Type B pancreatic cell (in vitro differentiated cells): ENCODE measurements around the gene IPO5. TPM values are rescaled to one million over a fixed set of nuclear protein-coding genes. Genes with fewer than 3 reads are reported as not detected.

Source experiments
- DNase-seq: peaks from one replicate; pipeline ENCODE4 v3.0.0; 2021; ENCODE audit warnings: mixed read lengths; ENCODE audit not compliant: unreplicated experiment; ENCODE audit errors: extremely low spot score
- H3K27ac Mint-ChIP-seq: 2 replicates; pipeline ENCODE4 v1.8.0; 2021; ENCODE audit warnings: mild to moderate bottlenecking, mixed read lengths
- H3K27me3 Mint-ChIP-seq: 2 replicates; pipeline ENCODE4 v1.8.0; 2021; ENCODE audit warnings: mixed read lengths
- H3K36me3 Mint-ChIP-seq: 2 replicates; pipeline ENCODE4 v1.8.0; 2021; ENCODE audit warnings: mixed read lengths
- H3K4me1 Mint-ChIP-seq: one replicate; pipeline ENCODE4 v1.8.0; 2021; ENCODE audit warnings: mixed read lengths; ENCODE audit not compliant: unreplicated experiment
- H3K4me3 Mint-ChIP-seq: 2 replicates; pipeline ENCODE4 v1.8.0; 2021; ENCODE audit warnings: mild to moderate bottlenecking, mixed read lengths
- H3K9me3 Mint-ChIP-seq: 2 replicates; pipeline ENCODE4 v1.8.0; 2021; ENCODE audit warnings: mixed read lengths
- CTCF ChIP-seq: fragments of 200-600 bp; sonication (generic); conservative IDR thresholded peaks from 2 replicates; pipeline ENCODE4 v1.5.0; 2021; ENCODE audit warnings: antibody characterized with exemption, mild to moderate bottlenecking
- total RNA-seq: library from RNA; stranded (reverse); gene quantifications from 2 replicates; pipeline ENCODE4 v1.2.1, GENCODE V29; 2021; ENCODE audit warnings: low replicate concordance

The IPO5 gene
- total RNA-seq, 1 donor from 2014 or later: 202 TPM

- Mint-ChIP-seq H3K27ac (no peak overlapping the region), H3K4me3 (no peak overlapping the region), H3K9me3 (no peaks in the 10 kb centered on the region), H3K4me1 (peaks cover 13% of the 10 kb centered on the region), H3K36me3 (no peaks in the 10 kb centered on the region), H3K27me3 (peaks cover 8% of the 10 kb centered on the region)
- no peak for DNase-seq
- no peak for TF ChIP-seq CTCF
Measured at GRCh38 chr13:98060282-98060681, 106.8 kb downstream of the IPO5 start.

GRCh38 chr13:98065468-98065867, 112.0 kb downstream of the IPO5 start:
- no peak overlapping the region for H3K4me3 Mint-ChIP-seq
- H3K36me3 Mint-ChIP-seq: no peaks in the 10 kb centered on the region
- H3K27me3 Mint-ChIP-seq: no peaks in the 10 kb centered on the region
- no peak overlapping the region for H3K27ac Mint-ChIP-seq
- no peaks in the 10 kb centered on the region for H3K4me1 Mint-ChIP-seq
- no peak for TF ChIP-seq CTCF
- no peak for DNase-seq
- H3K9me3 Mint-ChIP-seq: no peaks in the 10 kb centered on the region

GRCh38 chr13:98066636-98067035, 113.2 kb downstream of the IPO5 start:
- Mint-ChIP-seq H3K27ac (no peak overlapping the region), H3K4me3 (no peak overlapping the region), H3K9me3 (no peaks in the 10 kb centered on the region), H3K27me3 (no peaks in the 10 kb centered on the region), H3K36me3 (no peaks in the 10 kb centered on the region), H3K4me1 (peaks cover 5% of the 10 kb centered on the region)
- no peak for TF ChIP-seq CTCF
- DNase-seq: no peak

- H3K4me1 Mint-ChIP-seq: peaks cover 5% of the 10 kb centered on the region
- H3K27me3 Mint-ChIP-seq: no peaks in the 10 kb centered on the region
- H3K27ac Mint-ChIP-seq: no peak overlapping the region
- no peaks in the 10 kb centered on the region for H3K36me3 Mint-ChIP-seq
- DNase-seq: no peak
- H3K9me3 Mint-ChIP-seq: no peaks in the 10 kb centered on the region
- no peak overlapping the region for H3K4me3 Mint-ChIP-seq
- no peak for TF ChIP-seq CTCF
Measured at GRCh38 chr13:98068521-98068920, 115.0 kb downstream of the IPO5 start.

- no peak for DNase-seq
- Mint-ChIP-seq H3K27ac (no peak overlapping the region), H3K36me3 (no peaks in the 10 kb centered on the region), H3K4me1 (peaks cover 5% of the 10 kb centered on the region), H3K27me3 (no peaks in the 10 kb centered on the region), H3K9me3 (no peaks in the 10 kb centered on the region), H3K4me3 (no peak overlapping the region)
- no peak for TF ChIP-seq CTCF
Measured at GRCh38 chr13:98069985-98070384, 116.5 kb downstream of the IPO5 start.

- peaks cover 3% of the 10 kb centered on the region for H3K9me3 Mint-ChIP-seq
- H3K27ac Mint-ChIP-seq: no peak overlapping the region
- TF ChIP-seq CTCF: no peak
- H3K36me3 Mint-ChIP-seq: no peaks in the 10 kb centered on the region
- no peak overlapping the region for H3K4me3 Mint-ChIP-seq
- peaks cover 5% of the 10 kb centered on the region for H3K4me1 Mint-ChIP-seq
- DNase-seq: no peak
- no peaks in the 10 kb centered on the region for H3K27me3 Mint-ChIP-seq
Measured at GRCh38 chr13:98071316-98071715, 117.8 kb downstream of the IPO5 start.
